Measurements from ENCODE around the gene C1QTNF12.

The C1QTNF12 gene

DNA sequence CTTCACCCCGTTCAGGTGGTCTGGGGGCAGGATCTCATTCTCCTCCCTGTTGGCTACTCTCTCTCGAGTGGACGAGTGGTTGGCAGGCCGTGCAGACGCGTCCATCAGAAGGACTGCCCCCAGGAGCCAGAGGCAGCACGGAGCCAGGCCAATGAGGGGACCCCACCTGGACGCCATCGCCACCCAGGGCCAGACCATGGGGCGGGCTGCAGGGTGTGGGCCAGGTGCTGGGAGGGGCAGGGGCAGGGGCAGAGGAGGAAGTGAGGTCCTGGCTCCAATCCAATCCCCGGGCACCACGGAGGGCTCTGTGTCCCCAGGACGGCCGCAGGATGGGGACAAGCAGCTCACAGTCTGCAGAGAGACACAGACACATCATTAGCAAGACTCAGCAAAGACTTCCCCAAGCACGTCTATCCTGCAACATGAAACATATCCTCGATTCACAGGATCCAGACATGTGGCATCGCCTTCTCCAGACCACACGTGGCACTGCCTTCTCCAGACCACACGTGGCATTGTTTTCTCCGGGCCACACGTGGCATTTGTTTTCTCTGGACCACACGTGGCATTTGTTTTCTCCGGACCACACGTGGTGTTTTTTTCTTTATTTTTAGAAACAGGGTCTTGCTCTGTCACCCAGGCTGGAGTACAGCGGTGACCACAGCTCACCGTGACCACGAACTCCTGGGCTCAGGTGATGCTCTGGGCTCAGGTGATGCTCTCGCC is 17.8 kb downstream of the C1QTNF12 start:
- Histone ChIP-seq H3K9me2 (replicated peaks; ENCODE audit: insufficient read depth, low read length) (no peaks in the 10 kb centered on the region), H3K36me3 (ENCODE audit: low read length) (no peaks in the 10 kb centered on the region), H3K27ac (ENCODE audit: low read depth, low read length) (no peak overlapping the region), H3F3A (ENCODE audit: insufficient read depth) (no peaks in the 10 kb centered on the region), H3K4me2 (ENCODE audit: low read depth, low read length, poor library complexity, severe bottlenecking) (no peak overlapping the region), H3K27me3 (ENCODE audit: low read length) (no peaks in the 10 kb centered on the region), H3K4me3 (ENCODE audit: insufficient read depth, low read length, poor library complexity, severe bottlenecking) (no peak overlapping the region), H2AFZ (ENCODE audit: low read depth, low read length, severe bottlenecking) (no peak overlapping the region), H3K9me3 (ENCODE audit: insufficient read depth, low read length) (no peaks in the 10 kb centered on the region), H4K20me1 (ENCODE audit: low read depth, low read length) (no peaks in the 10 kb centered on the region), H3K79me2 (ENCODE audit: insufficient read depth, low read length) (peaks cover 42% of the 10 kb centered on the region), H3K9ac (ENCODE audit: low read length) (no peak overlapping the region)
- TF ChIP-seq, protein P1, sequence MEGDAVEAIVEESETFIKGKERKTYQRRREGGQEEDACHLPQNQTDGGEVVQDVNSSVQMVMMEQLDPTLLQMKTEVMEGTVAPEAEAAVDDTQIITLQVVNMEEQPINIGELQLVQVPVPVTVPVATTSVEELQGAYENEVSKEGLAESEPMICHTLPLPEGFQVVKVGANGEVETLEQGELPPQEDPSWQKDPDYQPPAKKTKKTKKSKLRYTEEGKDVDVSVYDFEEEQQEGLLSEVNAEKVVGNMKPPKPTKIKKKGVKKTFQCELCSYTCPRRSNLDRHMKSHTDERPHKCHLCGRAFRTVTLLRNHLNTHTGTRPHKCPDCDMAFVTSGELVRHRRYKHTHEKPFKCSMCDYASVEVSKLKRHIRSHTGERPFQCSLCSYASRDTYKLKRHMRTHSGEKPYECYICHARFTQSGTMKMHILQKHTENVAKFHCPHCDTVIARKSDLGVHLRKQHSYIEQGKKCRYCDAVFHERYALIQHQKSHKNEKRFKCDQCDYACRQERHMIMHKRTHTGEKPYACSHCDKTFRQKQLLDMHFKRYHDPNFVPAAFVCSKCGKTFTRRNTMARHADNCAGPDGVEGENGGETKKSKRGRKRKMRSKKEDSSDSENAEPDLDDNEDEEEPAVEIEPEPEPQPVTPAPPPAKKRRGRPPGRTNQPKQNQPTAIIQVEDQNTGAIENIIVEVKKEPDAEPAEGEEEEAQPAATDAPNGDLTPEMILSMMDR (IDR thresholded peaks at IDR 0.05; ENCODE audit: insufficient read depth, low read length, poor library complexity, severe bottlenecking): no peak
- TF ChIP-seq EZH2phosphoT487 (conservative IDR thresholded peaks at IDR 0.05; ENCODE audit: low read length): no peak

- no peak overlapping the region for H3K27ac ChIP-seq (ENCODE audit: low read depth, low read length)
- no peak overlapping the region for H3K4me2 ChIP-seq (ENCODE audit: low read depth, low read length, poor library complexity, severe bottlenecking)
- no peak overlapping the region for H3K4me3 ChIP-seq (ENCODE audit: insufficient read depth, low read length, poor library complexity, severe bottlenecking)
- no peak overlapping the region for H3K9ac ChIP-seq (ENCODE audit: low read length)
- no peaks in the 10 kb centered on the region for H3K9me3 ChIP-seq (ENCODE audit: insufficient read depth, low read length)
- H3K27me3 ChIP-seq (ENCODE audit: low read length): no peaks in the 10 kb centered on the region
- peaks cover 42% of the 10 kb centered on the region for H3K79me2 ChIP-seq (ENCODE audit: insufficient read depth, low read length)
- H3K36me3 ChIP-seq (ENCODE audit: low read length): no peaks in the 10 kb centered on the region
- H3K9me2 ChIP-seq (replicated peaks; ENCODE audit: insufficient read depth, low read length): no peaks in the 10 kb centered on the region
- H3F3A ChIP-seq (ENCODE audit: insufficient read depth): no peaks in the 10 kb centered on the region
- H4K20me1 ChIP-seq (ENCODE audit: low read depth, low read length): no peaks in the 10 kb centered on the region
- TF ChIP-seq EZH2phosphoT487 (conservative IDR thresholded peaks at IDR 0.05; ENCODE audit: low read length): no peak
- TF ChIP-seq, protein P1 (IDR thresholded peaks at IDR 0.05; ENCODE audit: insufficient read depth, low read length, poor library complexity, severe bottlenecking): no peak
- no peak overlapping the region for H2AFZ ChIP-seq (ENCODE audit: low read depth, low read length, severe bottlenecking)
Measured at GRCh38 chr1:1228187-1228586, 18.3 kb downstream of the C1QTNF12 start.

DNA sequence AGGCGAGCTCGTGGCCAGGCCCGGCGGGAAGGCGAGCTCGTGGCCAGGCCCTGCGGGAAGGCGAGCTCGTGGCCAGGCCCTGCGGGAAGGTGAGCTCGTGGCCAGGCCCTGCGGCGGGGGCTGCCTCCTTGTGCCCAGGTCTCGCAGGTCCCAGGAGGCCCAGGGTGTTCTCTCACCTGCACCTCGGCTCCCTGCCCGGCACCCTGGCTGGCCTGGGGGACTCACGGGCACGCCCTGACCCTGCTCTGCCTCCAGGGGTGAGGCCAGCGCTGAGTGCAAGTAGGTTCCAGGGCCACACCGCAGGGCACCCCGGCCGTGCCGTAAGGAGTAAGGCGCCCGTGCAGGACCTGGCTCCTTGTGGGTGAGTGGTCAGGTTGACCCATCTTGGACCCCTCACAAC is 19.1 kb downstream of the C1QTNF12 start:
- Histone ChIP-seq H3K9me3 (ENCODE audit: insufficient read depth, low read length) (no peaks in the 10 kb centered on the region), H3K9ac (ENCODE audit: low read length) (no peak overlapping the region), H3K9me2 (replicated peaks; ENCODE audit: insufficient read depth, low read length) (no peaks in the 10 kb centered on the region), H3K4me2 (ENCODE audit: low read depth, low read length, poor library complexity, severe bottlenecking) (no peak overlapping the region), H3K27ac (ENCODE audit: low read depth, low read length) (no peak overlapping the region), H4K20me1 (ENCODE audit: low read depth, low read length) (no peaks in the 10 kb centered on the region), H3K36me3 (ENCODE audit: low read length) (no peaks in the 10 kb centered on the region), H3F3A (ENCODE audit: insufficient read depth) (no peaks in the 10 kb centered on the region), H3K27me3 (ENCODE audit: low read length) (no peaks in the 10 kb centered on the region), H2AFZ (ENCODE audit: low read depth, low read length, severe bottlenecking) (no peak overlapping the region), H3K79me2 (ENCODE audit: insufficient read depth, low read length) (peaks cover 42% of the 10 kb centered on the region), H3K4me3 (ENCODE audit: insufficient read depth, low read length, poor library complexity, severe bottlenecking) (no peak overlapping the region)
- TF ChIP-seq EZH2phosphoT487 (conservative IDR thresholded peaks at IDR 0.05; ENCODE audit: low read length): no peak
- TF ChIP-seq, protein P1 (IDR thresholded peaks at IDR 0.05; ENCODE audit: insufficient read depth, low read length, poor library complexity, severe bottlenecking): no peak
